Suprapubic skin (tissue), 4 donors: ENCODE measurements around the gene BCL7B. TPM values are rescaled to one million over a fixed set of nuclear protein-coding genes. Genes with fewer than 3 reads are reported as not detected.

ENCODE experiments used
- DNase-seq, 2 donors: peaks; one replicate each; pipeline ENCODE4 v3.0.0-alpha.2; 2019; ENCODE audit warnings: low spot score in 2 of 2
- H3K27ac ChIP-seq: fragments of 200-600 bp; sonication (generic); one replicate; pipeline ENCODE4 v1.5.1; 2019
- H3K27me3 ChIP-seq: fragments of 200-600 bp; sonication (generic); one replicate; pipeline ENCODE4 v1.5.1; 2019
- H3K36me3 ChIP-seq: fragments of 200-600 bp; sonication (generic); one replicate; pipeline ENCODE4 v1.5.1; 2019
- H3K4me1 ChIP-seq: fragments of 200-600 bp; sonication (generic); one replicate; pipeline ENCODE4 v1.5.1; 2019
- H3K4me3 ChIP-seq: fragments of 200-600 bp; sonication (generic); one replicate; pipeline ENCODE4 v1.5.1; 2019; ENCODE audit warnings: mild to moderate bottlenecking
- H3K9me3 ChIP-seq: fragments of 200-600 bp; sonication (generic); one replicate; pipeline ENCODE4 v1.5.1; 2019
- EP300 ChIP-seq: sonication (generic); formaldehyde crosslinking; IDR thresholded peaks from one replicate; pipeline ENCODE4 v1.6.1; 2017; ENCODE audit warnings: antibody characterized with exemption
- POLR2A ChIP-seq, 2 donors: fragments of 450-650 bp; IDR thresholded peaks; one replicate each; pipeline ENCODE4 v1.6.1; 2017; ENCODE audit warnings: antibody characterized with exemption in 2 of 2, mild to moderate bottlenecking in 2 of 2, moderate library complexity in 2 of 2
- POLR2AphosphoS5 ChIP-seq, 3 donors: sonication (generic); formaldehyde crosslinking; IDR thresholded peaks; one replicate each; pipeline ENCODE4 v1.6.1; 2017; ENCODE audit warnings: antibody characterized with exemption in 3 of 3
- WGBS: methylation state at CpG from one replicate; pipeline ENCODE4 v1.1.5; 2018; 5-methylcytosine and 5-hydroxymethylcytosine counted together
- total RNA-seq, 4 donors: library from RNA; depleted of rRNA; stranded (reverse); fragments of >200 nt; gene quantifications; one replicate each; pipeline ENCODE4 v1.1.0, GENCODE V29; 2016
- TF ChIP-seq, protein P1 (sequence below), 2 donors: fragments of 200-600 bp in 1 of 2; fragments of 450-650 bp in 1 of 2; sonication (generic) in 1 of 2; IDR thresholded peaks; one replicate each; pipeline ENCODE4 v1.5.1; 2016 to 2019; ENCODE audit warnings: antibody characterized with exemption in 2 of 2, mild to moderate bottlenecking in 1 of 2, moderate library complexity in 1 of 2

The BCL7B gene
- total RNA-seq, 4 donors from 2014 or later = 33.4 to 55.4 (median 46.1) TPM

- H3K27me3 ChIP-seq = peaks cover 35% of the 10 kb centered on the region
- H3K36me3 ChIP-seq = no peaks in the 10 kb centered on the region
- TF ChIP-seq EP300 = no peak
- TF ChIP-seq, protein P1, sequence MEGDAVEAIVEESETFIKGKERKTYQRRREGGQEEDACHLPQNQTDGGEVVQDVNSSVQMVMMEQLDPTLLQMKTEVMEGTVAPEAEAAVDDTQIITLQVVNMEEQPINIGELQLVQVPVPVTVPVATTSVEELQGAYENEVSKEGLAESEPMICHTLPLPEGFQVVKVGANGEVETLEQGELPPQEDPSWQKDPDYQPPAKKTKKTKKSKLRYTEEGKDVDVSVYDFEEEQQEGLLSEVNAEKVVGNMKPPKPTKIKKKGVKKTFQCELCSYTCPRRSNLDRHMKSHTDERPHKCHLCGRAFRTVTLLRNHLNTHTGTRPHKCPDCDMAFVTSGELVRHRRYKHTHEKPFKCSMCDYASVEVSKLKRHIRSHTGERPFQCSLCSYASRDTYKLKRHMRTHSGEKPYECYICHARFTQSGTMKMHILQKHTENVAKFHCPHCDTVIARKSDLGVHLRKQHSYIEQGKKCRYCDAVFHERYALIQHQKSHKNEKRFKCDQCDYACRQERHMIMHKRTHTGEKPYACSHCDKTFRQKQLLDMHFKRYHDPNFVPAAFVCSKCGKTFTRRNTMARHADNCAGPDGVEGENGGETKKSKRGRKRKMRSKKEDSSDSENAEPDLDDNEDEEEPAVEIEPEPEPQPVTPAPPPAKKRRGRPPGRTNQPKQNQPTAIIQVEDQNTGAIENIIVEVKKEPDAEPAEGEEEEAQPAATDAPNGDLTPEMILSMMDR (IDR thresholded peaks at IDR 0.05) = no peak
- no peak for TF ChIP-seq POLR2AphosphoS5 (IDR thresholded peaks at IDR 0.05)
- no peak for TF ChIP-seq POLR2A (IDR thresholded peaks at IDR 0.05)
- WGBS = 83% methylated on average over 13 of the region's 13 CpGs
- no peak overlapping the region for H3K4me3 ChIP-seq
- H3K27ac ChIP-seq = no peak overlapping the region
- H3K9me3 ChIP-seq = no peaks in the 10 kb centered on the region
- no peak for DNase-seq
- H3K4me1 ChIP-seq = peaks cover 2% of the 10 kb centered on the region
These were observed 41.8 kb upstream of the BCL7B start for GRCh38 chr7:73599151-73599882.

GRCh38 chr7:73597978-73598782, 40.7 kb upstream of the BCL7B start:
- DNase-seq = no peak
- H3K9me3 ChIP-seq = no peaks in the 10 kb centered on the region
- H3K4me3 ChIP-seq = no peak overlapping the region
- peaks cover 33% of the 10 kb centered on the region for H3K27me3 ChIP-seq
- TF ChIP-seq, protein P1 (IDR thresholded peaks at IDR 0.05) = no peak
- no peak for TF ChIP-seq POLR2A (IDR thresholded peaks at IDR 0.05)
- no peak for TF ChIP-seq POLR2AphosphoS5 (IDR thresholded peaks at IDR 0.05)
- no peak for TF ChIP-seq EP300
- no peak overlapping the region for H3K27ac ChIP-seq
- H3K4me1 ChIP-seq = peaks cover 2% of the 10 kb centered on the region
- WGBS = 91% methylated on average over 5 of the region's 5 CpGs
- H3K36me3 ChIP-seq = no peaks in the 10 kb centered on the region

DNA sequence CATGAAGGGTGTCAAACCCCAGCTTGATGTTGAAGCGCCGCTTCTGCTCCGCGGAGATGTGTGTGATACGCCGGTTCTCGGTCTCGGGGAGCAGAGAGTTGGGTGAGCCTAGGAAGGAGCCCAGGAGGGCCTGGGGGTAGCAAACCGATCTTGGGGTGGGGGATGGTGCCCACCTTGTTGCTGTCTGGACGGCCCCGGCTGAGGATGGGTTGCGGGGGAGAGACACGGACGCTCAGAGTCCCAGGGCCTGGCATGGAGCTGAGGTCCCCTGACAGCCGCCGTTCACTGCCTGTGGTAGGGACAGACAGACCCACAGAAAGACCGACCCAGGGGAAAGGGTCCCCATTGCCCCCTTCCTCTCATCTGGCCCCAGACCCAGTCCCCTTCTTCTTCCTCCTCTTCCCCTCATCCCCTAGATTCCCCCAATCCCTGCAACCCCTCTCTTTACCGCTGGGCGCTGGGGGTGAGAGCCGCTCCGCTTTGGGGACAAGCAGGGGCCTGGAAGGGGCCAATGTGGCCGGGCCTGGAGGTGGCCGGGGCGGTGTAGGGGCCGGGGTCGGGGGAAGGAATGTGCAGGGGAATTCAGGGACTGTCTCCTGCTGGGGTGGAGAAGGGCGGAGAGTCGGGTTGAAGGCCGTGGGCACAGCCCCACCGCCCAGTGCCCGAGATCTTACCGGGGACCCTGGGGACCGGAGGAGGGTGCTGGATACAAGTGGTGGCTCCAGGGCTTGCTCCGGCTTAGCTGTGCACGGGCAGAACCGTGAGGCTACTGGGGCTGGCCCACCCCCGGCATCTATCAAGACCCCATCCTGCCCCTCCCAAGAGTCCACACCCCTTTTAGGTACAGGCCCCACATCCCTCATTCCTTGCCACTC, 38.9 kb upstream of the BCL7B start:
- Histone ChIP-seq H3K9me3 (no peaks in the 10 kb centered on the region), H3K27me3 (peaks cover 22% of the 10 kb centered on the region), H3K36me3 (no peaks in the 10 kb centered on the region), H3K4me1 (peaks cover 2% of the 10 kb centered on the region), H3K27ac (no peak overlapping the region), H3K4me3 (no peak overlapping the region)
- 63% methylated on average over 36 of the region's 37 CpGs for WGBS
- no peak for TF ChIP-seq POLR2AphosphoS5 (IDR thresholded peaks at IDR 0.05)
- no peak for TF ChIP-seq POLR2A (IDR thresholded peaks at IDR 0.05)
- no peak for TF ChIP-seq EP300
- TF ChIP-seq, protein P1 (IDR thresholded peaks at IDR 0.05) = no peak
- no peak for DNase-seq

DNA sequence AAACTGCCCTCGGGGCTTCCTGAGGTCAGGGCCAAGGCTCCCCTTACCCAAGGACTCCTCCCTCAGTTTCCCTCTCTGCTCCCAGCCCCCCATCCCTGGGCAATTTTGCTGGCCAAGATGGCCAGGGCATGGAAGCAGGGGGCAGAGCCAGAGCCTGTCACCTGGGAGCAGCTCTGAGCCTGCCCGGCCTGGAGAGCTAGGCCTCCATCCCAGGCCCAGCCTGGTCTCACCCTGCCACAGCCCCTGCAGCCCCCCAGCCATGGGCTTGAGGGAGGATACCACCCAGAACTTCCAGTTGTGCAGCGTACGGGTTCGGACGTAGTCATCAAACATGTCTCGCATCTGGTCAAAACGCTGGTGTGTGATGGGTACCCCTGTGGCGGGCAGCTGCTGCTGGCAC, 37.9 kb upstream of the BCL7B start:
- no peak overlapping the region for H3K27ac ChIP-seq
- H3K36me3 ChIP-seq = no peaks in the 10 kb centered on the region
- H3K9me3 ChIP-seq = no peaks in the 10 kb centered on the region
- 69% methylated on average over 3 of the region's 9 CpGs for WGBS
- TF ChIP-seq POLR2A (IDR thresholded peaks at IDR 0.05) = no peak
- no peak for TF ChIP-seq POLR2AphosphoS5 (IDR thresholded peaks at IDR 0.05)
- TF ChIP-seq EP300 = no peak
- TF ChIP-seq, protein P1 (IDR thresholded peaks at IDR 0.05) = no peak
- peaks cover 22% of the 10 kb centered on the region for H3K27me3 ChIP-seq
- H3K4me1 ChIP-seq = peaks cover 2% of the 10 kb centered on the region
- DNase-seq = no peak
- no peak overlapping the region for H3K4me3 ChIP-seq
